ENCODE data around the gene PROX1. TPM values are rescaled to one million over a fixed set of nuclear protein-coding genes. Genes with fewer than 3 reads are reported as not detected.

The PROX1 gene
- total RNA-seq, 1 donor from 2014 or later: 3.0 TPM

DNA sequence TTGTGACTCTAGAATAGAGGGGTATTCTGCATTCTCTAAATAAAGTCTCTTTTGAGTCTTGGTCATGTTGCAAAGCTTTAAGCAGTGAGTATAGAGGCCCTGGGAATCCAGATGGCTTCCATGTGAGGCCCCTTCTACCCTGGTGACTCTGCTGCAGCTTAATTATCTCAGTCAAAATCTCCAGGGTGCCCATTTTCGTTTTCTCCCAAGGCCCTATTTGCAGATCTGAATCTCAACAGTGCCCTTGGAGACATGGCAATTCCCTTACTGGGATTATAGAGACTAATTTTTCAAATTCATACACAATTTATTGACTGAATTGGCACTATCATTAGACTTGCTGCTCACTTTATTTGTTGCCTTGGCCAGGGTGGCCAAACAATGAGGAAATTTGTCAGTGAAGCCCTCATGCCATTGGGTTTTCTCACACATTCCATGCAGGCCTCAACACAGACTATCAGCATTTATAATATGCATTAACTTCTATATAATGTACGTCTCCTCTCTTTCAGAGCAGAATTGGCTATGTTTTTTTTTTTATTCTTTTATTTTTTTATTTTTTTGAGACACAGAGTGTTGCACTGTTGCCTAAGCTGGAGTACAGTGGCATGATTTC lies 35.1 kb downstream of the PROX1 start:
- no peak for DNase-seq (ENCODE audit: low spot score)

DNA sequence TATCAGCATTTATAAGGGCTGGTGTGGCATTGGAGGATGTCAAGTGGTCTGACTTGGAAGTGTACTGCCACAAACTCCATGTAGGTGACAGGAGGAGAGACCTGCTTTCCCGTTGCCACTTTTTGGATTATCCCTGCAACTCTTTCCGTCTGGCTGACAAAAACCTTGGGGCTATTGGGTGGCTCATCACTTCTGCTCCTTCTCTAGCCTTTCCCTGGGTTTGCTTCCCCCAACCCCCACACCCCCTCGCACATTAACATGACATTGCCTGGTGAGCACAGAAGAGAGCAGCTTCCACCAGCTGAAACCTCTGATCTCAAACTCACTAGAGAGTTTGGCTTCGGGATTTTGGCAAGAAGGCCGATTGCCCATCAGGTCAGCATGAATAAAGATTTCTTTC lies 39.2 kb downstream of the PROX1 start:
- no peak for DNase-seq (ENCODE audit: low spot score)

DNA sequence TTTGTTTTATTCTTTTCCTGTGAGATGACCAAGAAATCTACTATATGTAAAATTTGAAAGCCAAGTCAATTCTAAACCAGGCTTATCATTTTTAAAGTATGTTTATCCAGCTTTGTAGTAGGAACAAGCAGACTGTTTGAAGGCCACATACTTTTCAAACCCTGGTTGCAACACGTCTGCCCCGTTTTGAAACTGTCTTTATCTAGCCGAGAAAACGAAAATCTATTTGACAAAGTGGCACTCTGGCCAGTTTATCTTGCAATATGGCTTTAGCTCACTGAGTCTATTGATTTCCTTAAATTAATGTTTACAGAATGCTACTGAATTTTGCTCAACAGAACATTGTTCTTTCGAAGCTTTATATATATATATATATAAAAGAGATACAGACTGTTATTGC lies 39.7 kb downstream of the PROX1 start:
- no peak for DNase-seq (ENCODE audit: low spot score)

GRCh38 chr1:214028095-214028494 lies 40.3 kb downstream of the PROX1 start:
- no peak for DNase-seq (ENCODE audit: low spot score)

GRCh38 chr1:214028649-214029406 lies 41.1 kb downstream of the PROX1 start:
- DNase-seq (ENCODE audit: low spot score): no peak

DNA sequence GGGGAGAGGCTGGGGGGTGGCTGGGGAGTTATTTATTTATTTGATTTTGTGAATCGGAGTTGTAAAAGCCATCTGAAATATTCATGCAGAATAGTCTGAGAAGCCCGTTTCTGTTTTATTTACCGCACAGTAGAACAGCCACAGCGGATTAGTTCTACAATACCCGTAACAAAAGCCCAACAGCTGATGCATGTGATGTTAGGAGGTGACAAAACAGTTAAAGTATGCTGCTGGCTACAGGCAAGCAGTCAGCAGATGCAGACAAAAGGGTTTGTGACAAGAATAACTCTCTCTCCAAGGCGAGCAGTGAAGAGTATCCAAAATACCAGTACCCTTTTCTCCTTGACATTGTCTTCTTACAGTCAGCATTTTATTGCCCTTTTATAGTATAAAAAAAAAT lies 42.0 kb downstream of the PROX1 start:
- no peak for DNase-seq (ENCODE audit: low spot score)

- DNase-seq (ENCODE audit: low spot score): no peak
Observed at GRCh38 chr1:214031267-214031650, 43.5 kb downstream of the PROX1 start.

- DNase-seq (ENCODE audit: low spot score): no peak
Observed at GRCh38 chr1:214037468-214037867, 49.7 kb downstream of the PROX1 start.

GRCh38 chr1:214039394-214040018 lies 51.7 kb downstream of the PROX1 start:
- DNase-seq (ENCODE audit: low spot score): no peak

- no peak for DNase-seq (ENCODE audit: low spot score)
Observed at GRCh38 chr1:214043167-214043566, 55.4 kb downstream of the PROX1 start.

GRCh38 chr1:214044438-214045214 lies 56.9 kb downstream of the PROX1 start:
- DNase-seq (ENCODE audit: low spot score): no peak

GRCh38 chr1:214050513-214051401 lies 63.0 kb downstream of the PROX1 start:
- no peak for DNase-seq (ENCODE audit: low spot score)

DNA sequence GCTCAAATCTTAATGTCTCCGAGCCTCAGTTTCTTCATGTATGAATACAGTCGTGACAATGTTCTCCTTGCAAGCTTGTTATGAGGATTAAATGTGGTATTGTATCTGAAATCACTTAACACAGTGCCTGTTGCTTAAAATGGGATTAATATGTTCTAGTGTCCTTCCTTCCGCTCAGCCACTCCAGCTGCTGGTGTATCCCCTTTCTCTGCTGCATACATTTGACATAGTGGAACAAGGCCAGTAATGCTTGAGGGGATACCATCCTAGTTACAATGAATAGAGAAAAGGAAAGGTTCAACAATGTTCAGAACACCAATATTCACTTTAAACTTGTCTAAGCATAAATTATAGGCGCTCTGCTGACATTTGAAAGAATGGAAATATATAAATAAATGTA lies 64.0 kb downstream of the PROX1 start:
- DNase-seq (ENCODE audit: low spot score): no peak

DNA sequence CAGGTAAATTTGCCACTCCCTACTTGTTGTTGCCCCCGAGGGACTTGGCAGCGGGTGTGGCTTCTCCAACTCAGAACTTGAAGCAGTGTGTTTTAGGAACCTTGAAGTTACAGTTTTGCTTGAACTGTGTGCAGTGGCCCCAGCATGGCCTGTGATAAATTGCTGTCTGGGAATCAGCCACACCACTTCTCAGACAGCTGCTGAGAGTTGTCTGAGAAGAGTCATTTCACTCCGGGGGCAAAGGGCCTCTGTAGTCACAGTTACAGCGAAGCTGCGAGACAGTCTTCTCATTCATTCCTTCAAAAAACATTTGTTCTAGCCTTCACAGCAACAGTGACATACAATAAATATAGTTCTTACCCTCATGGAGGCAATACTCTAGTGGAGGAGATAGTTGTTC lies 70.3 kb downstream of the PROX1 start:
- no peak for DNase-seq (ENCODE audit: low spot score)

- no peak for DNase-seq (ENCODE audit: low spot score)
Observed at GRCh38 chr1:214066190-214066589, 78.4 kb downstream of the PROX1 start.

DNA sequence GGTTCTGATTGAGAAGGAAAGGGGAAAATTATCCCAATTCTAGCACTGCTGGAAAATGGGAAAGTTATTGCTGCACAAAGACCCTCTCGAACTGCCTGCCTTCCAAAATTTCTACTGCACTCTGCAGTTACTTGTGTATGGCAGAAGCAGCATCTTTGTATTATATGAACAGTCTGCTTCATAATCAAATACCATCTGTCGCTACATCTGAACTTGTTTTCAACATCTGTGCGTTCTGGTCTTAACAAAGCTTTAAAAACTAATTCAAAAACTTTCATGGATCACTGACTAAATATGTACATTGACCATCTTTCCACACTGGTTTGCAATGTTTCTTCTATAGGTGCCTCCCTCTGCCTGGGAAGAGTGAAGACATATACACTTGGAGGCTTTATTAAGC lies 79.2 kb downstream of the PROX1 start:
- no peak for DNase-seq (ENCODE audit: low spot score)

GRCh38 chr1:214067397-214067796 lies 79.6 kb downstream of the PROX1 start:
- DNase-seq (ENCODE audit: low spot score): no peak

GRCh38 chr1:214067853-214068703 lies 80.3 kb downstream of the PROX1 start:
- DNase-seq (ENCODE audit: low spot score): no peak

- no peak for DNase-seq (ENCODE audit: low spot score)
Observed at GRCh38 chr1:214068979-214069378, 81.2 kb downstream of the PROX1 start.

DNA sequence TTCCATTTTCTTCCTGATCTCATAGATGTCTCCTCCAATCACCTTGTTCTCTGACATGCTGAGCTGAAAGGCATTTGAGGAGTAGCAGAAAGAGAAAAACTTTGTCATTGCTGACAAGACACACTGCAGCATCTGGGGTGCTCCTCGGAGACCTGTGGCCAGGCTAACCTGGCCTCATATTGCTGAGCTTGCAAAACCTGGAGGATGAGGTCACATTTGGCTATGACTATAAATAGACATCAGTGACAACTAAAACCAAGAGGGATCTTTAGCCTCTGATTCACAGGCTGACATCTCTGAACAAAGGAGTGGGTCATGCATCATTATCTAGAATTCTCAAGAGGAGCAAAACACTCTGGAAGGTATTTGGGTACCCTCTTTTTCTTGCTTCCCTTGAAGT lies 83.7 kb downstream of the PROX1 start:
- no peak for DNase-seq (ENCODE audit: low spot score)
